ENCODE results near the gene SHD. TPM values are rescaled to one million over a fixed set of nuclear protein-coding genes. Genes with fewer than 3 reads are reported as not detected.
A peak's percentile ranks its signal among the peaks of the same experiment; 100 is the strongest.
"Not testable (repeated sequence)": the region's sequence is repeated elsewhere in the genome, so short reads cannot be mapped to it uniquely, and the experiment has no call there.

The SHD gene
- total RNA-seq, 1 donor from 2014 or later = not detected

DNA sequence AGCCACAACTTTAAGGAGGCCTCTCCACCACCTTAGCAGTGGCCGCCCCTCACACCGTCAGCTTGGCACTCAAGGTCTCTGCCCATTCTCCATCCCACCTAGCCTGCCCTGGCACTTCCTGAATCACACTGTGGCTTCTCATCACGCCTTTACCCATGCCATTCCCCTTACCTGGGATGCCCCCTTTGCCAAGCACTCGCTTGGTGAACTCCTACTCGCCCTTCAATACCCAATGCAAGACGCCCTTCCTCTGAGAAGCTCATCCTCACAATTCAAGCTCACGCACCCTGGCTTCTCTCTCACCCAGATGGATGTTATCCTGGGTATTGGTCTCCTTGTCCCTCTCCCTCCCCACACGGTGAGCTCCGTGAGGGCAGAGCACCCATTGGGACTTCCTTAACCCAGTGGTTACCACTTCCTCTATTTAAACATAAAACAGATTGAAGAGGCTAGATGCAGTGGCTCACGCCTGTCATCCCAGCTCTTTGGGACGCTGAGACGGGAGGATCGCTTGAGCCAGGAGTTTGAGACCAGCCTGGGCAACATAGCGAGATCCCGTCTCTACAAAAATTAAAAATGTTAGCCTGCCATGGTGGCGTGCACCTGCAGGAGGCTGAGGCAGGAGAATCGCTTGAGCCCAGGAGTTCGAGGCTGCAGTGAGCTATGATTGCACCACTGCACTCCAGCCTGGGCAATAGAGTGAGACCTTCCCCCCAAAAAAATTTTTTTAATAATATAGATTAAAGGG, 12.6 kb upstream of the SHD start:
- DNase-seq (ENCODE audit: low read depth) = no peak
- H3K36me3 ChIP-seq (ENCODE audit: control insufficient read depth, insufficient read depth, low read length) = peaks cover 2% of the 10 kb centered on the region
- TF ChIP-seq, protein P1, sequence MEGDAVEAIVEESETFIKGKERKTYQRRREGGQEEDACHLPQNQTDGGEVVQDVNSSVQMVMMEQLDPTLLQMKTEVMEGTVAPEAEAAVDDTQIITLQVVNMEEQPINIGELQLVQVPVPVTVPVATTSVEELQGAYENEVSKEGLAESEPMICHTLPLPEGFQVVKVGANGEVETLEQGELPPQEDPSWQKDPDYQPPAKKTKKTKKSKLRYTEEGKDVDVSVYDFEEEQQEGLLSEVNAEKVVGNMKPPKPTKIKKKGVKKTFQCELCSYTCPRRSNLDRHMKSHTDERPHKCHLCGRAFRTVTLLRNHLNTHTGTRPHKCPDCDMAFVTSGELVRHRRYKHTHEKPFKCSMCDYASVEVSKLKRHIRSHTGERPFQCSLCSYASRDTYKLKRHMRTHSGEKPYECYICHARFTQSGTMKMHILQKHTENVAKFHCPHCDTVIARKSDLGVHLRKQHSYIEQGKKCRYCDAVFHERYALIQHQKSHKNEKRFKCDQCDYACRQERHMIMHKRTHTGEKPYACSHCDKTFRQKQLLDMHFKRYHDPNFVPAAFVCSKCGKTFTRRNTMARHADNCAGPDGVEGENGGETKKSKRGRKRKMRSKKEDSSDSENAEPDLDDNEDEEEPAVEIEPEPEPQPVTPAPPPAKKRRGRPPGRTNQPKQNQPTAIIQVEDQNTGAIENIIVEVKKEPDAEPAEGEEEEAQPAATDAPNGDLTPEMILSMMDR (IDR thresholded peaks at IDR 0.05; ENCODE audit: insufficient read depth, low read length, poor library complexity, severe bottlenecking) = no peak
- H3K27me3 ChIP-seq (ENCODE audit: control insufficient read depth, insufficient read depth, low read length) = no peaks in the 10 kb centered on the region
- H3K4me3 ChIP-seq (ENCODE audit: low read depth, low read length) = no peak overlapping the region

- H3K4me3 ChIP-seq (ENCODE audit: low read depth, low read length) = no peak overlapping the region
- no peak for DNase-seq (ENCODE audit: low read depth)
- H3K36me3 ChIP-seq (ENCODE audit: control insufficient read depth, insufficient read depth, low read length) = peaks cover 2% of the 10 kb centered on the region
- TF ChIP-seq, protein P1 (IDR thresholded peaks at IDR 0.05; ENCODE audit: insufficient read depth, low read length, poor library complexity, severe bottlenecking) = peak; percentile 88
- no peaks in the 10 kb centered on the region for H3K27me3 ChIP-seq (ENCODE audit: control insufficient read depth, insufficient read depth, low read length)
These were observed 11.8 kb upstream of the SHD start for GRCh38 chr19:4267101-4267900.

DNA sequence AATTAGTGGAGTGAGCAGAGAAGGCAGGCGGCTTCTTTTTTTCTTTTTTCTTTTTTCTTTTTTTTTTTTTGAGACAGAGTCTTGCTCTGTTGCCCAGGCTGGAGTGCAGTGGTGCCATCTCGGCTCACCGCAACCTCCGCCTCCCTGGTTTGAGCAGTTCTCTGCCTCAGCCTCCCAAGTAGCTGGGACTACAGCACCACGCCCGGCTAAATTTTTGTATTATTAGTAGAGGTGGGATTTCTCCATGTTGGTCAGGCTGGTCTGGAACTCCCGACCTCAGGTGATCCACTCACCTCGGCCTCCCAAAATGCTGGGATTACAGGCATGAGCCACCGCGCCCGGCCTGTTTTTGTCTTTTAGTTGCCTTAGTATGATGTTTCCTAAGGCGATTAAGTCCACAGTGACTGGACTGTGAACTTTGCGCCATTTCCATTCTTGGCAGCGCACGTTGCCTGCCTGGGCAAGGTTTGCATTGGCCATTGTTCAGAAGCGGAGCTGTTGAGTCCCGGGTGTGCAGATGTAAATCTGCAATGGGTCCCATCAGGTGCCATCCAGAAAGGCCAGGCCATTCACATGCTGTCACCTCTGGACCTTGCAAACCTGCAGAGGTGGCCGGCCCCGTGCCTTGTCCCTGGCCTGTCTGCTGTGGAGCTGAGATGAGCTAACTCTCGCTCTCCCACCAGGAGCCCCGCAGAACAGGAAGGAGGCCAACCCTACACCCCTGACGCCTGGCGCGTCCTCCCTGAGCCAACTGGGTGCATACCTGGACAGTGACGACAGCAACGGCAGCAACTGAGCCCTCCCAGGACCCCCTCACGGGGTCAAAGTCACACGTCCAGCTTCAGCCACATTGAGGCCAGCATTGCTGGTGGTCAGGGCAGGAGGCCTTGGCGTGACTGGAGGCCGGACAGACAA, 10.9 kb upstream of the SHD start:
- peaks cover 2% of the 10 kb centered on the region for H3K36me3 ChIP-seq (ENCODE audit: control insufficient read depth, insufficient read depth, low read length)
- TF ChIP-seq, protein P1 (IDR thresholded peaks at IDR 0.05; ENCODE audit: insufficient read depth, low read length, poor library complexity, severe bottlenecking) = no peak
- no peak overlapping the region for H3K4me3 ChIP-seq (ENCODE audit: low read depth, low read length)
- no peaks in the 10 kb centered on the region for H3K27me3 ChIP-seq (ENCODE audit: control insufficient read depth, insufficient read depth, low read length)
- no peak for DNase-seq (ENCODE audit: low read depth)

DNA sequence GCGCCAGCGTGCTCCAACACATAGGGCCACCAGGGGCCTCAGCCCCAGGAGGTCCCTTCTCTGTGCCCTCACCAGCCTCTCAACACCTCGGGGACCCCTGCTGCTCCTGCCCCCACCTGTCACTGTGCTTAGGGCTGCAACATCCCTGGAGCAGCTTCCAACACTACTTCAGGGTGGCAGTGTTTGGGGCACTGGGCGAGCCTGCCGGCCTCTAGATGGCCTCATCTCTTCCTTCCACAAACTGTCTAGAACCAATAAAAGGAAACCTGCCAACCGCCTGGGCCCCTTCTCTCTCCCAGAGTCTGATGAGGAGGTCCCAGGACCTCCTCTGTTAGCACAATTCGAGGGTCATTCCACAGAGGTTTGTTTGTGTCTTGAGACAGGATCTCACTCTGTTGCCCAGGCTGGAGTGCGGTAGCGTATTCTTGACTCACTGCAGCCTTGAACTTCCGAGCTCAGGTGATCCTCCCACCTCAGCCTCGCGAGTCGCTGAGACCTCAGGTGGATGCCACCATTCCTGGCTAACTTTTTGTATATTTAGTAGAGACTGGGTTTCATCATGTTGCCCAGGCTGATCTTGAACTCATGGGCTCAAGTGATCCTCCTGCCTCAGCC, 10.1 kb upstream of the SHD start:
- TF ChIP-seq, protein P1 (IDR thresholded peaks at IDR 0.05; ENCODE audit: insufficient read depth, low read length, poor library complexity, severe bottlenecking) = no peak
- no peak for DNase-seq (ENCODE audit: low read depth)
- H3K4me3 ChIP-seq (ENCODE audit: low read depth, low read length) = no peak overlapping the region
- peaks cover 2% of the 10 kb centered on the region for H3K36me3 ChIP-seq (ENCODE audit: control insufficient read depth, insufficient read depth, low read length)
- H3K27me3 ChIP-seq (ENCODE audit: control insufficient read depth, insufficient read depth, low read length) = no peaks in the 10 kb centered on the region

GRCh38 chr19:4272894-4273293, 6.2 kb upstream of the SHD start:
- peaks cover 5% of the 10 kb centered on the region for H3K27me3 ChIP-seq (ENCODE audit: control insufficient read depth, insufficient read depth, low read length)
- DNase-seq (ENCODE audit: low read depth) = no peak
- H3K36me3 ChIP-seq (ENCODE audit: control insufficient read depth, insufficient read depth, low read length) = no peaks in the 10 kb centered on the region
- TF ChIP-seq, protein P1 (IDR thresholded peaks at IDR 0.05; ENCODE audit: insufficient read depth, low read length, poor library complexity, severe bottlenecking) = no peak
- H3K4me3 ChIP-seq (ENCODE audit: low read depth, low read length) = no peak overlapping the region

DNA sequence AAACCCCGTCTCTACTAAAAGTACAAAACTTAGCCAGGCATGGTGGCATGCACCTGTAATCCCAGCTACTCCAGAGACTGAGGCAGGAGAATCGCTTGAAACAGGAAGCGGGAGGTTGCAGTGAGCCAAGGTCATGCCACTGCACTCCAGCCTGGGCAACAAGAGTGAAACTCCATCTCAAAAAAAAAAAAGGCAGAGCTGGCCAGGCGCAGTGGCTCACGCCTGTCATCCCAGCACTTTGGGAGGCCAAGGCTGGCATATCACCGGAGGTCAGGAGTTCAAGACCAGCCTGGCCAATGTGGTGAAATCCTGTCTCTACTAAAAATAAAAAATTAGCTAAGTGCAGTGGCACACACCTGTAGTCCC, 4.8 kb upstream of the SHD start:
- not testable (repeated sequence) for DNase-seq (ENCODE audit: low read depth); H3K36me3 ChIP-seq (ENCODE audit: control insufficient read depth, insufficient read depth, low read length); H3K4me3 ChIP-seq (ENCODE audit: low read depth, low read length)
- H3K27me3 ChIP-seq (ENCODE audit: control insufficient read depth, insufficient read depth, low read length) = peaks cover 18% of the 10 kb centered on the region
